Progenitor cell of endocrine pancreas (in vitro differentiated cells): ENCODE results near the gene TNFAIP1. TPM values are rescaled to one million over a fixed set of nuclear protein-coding genes. Genes with fewer than 3 reads are reported as not detected.
A peak's percentile ranks its signal among the peaks of the same experiment; 100 is the strongest.

Experiments
- DNase-seq: peaks from one replicate; pipeline ENCODE4 v3.0.0; 2021; ENCODE audit warnings: low spot score; ENCODE audit not compliant: unreplicated experiment
- H3K27ac Mint-ChIP-seq: 2 replicates; pipeline ENCODE4 v1.8.0; 2021; ENCODE audit warnings: mild to moderate bottlenecking, moderate library complexity, mixed read lengths
- H3K27me3 Mint-ChIP-seq: 2 replicates; pipeline ENCODE4 v1.8.0; 2021; ENCODE audit warnings: mixed read lengths
- H3K36me3 Mint-ChIP-seq: 2 replicates; pipeline ENCODE4 v1.8.0; 2022; ENCODE audit warnings: mixed read lengths; ENCODE audit not compliant: insufficient read depth
- H3K4me1 Mint-ChIP-seq: 2 replicates; pipeline ENCODE4 v1.8.0; 2021; ENCODE audit warnings: low read depth, mixed read lengths
- H3K4me3 Mint-ChIP-seq: 2 replicates; pipeline ENCODE4 v1.8.0; 2021; ENCODE audit warnings: low read depth, mild to moderate bottlenecking, moderate library complexity, mixed read lengths
- H3K9me3 Mint-ChIP-seq: 2 replicates; pipeline ENCODE4 v1.8.0; 2021; ENCODE audit warnings: low read depth, mixed read lengths
- total RNA-seq: library from RNA; stranded (reverse); gene quantifications from 2 replicates; pipeline ENCODE4 v1.2.1, GENCODE V29; 2021
- TF ChIP-seq, protein P1 (sequence below): fragments of 200-600 bp; sonication (generic); IDR thresholded peaks from one replicate; pipeline ENCODE4 v1.5.0; 2021; ENCODE audit warnings: antibody characterized with exemption, mild to moderate bottlenecking; ENCODE audit not compliant: unreplicated experiment

The TNFAIP1 gene
- total RNA-seq, 1 donor from 2014 or later = 50.9 TPM

DNA sequence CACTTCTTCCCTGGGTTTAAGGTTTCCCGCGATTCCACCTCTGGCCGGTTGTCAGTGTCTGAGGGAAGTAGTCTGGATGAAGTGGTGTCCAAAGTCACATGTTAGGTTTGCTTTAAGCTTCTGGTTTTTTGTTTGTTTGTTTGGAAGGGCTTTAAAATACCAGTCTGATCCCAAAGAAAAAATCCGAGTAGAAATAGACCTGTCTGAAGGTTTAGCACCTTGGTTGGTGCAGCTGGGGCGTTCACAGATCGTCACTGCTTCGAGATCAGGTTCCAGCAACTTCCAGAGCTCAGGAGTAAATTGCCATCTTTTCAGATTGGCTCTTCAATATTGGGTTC, 16.0 kb upstream of the TNFAIP1 start:
- H3K27ac Mint-ChIP-seq = peak overlapping the region; percentile 93
- DNase-seq = no peak
- peak overlapping the region; percentile 79 for H3K4me3 Mint-ChIP-seq
- peaks cover 45% of the 10 kb centered on the region for H3K4me1 Mint-ChIP-seq
- H3K9me3 Mint-ChIP-seq = no peaks in the 10 kb centered on the region
- TF ChIP-seq, protein P1, sequence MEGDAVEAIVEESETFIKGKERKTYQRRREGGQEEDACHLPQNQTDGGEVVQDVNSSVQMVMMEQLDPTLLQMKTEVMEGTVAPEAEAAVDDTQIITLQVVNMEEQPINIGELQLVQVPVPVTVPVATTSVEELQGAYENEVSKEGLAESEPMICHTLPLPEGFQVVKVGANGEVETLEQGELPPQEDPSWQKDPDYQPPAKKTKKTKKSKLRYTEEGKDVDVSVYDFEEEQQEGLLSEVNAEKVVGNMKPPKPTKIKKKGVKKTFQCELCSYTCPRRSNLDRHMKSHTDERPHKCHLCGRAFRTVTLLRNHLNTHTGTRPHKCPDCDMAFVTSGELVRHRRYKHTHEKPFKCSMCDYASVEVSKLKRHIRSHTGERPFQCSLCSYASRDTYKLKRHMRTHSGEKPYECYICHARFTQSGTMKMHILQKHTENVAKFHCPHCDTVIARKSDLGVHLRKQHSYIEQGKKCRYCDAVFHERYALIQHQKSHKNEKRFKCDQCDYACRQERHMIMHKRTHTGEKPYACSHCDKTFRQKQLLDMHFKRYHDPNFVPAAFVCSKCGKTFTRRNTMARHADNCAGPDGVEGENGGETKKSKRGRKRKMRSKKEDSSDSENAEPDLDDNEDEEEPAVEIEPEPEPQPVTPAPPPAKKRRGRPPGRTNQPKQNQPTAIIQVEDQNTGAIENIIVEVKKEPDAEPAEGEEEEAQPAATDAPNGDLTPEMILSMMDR = no peak
- H3K36me3 Mint-ChIP-seq = peaks cover 3% of the 10 kb centered on the region
- H3K27me3 Mint-ChIP-seq = peaks cover 18% of the 10 kb centered on the region

DNA sequence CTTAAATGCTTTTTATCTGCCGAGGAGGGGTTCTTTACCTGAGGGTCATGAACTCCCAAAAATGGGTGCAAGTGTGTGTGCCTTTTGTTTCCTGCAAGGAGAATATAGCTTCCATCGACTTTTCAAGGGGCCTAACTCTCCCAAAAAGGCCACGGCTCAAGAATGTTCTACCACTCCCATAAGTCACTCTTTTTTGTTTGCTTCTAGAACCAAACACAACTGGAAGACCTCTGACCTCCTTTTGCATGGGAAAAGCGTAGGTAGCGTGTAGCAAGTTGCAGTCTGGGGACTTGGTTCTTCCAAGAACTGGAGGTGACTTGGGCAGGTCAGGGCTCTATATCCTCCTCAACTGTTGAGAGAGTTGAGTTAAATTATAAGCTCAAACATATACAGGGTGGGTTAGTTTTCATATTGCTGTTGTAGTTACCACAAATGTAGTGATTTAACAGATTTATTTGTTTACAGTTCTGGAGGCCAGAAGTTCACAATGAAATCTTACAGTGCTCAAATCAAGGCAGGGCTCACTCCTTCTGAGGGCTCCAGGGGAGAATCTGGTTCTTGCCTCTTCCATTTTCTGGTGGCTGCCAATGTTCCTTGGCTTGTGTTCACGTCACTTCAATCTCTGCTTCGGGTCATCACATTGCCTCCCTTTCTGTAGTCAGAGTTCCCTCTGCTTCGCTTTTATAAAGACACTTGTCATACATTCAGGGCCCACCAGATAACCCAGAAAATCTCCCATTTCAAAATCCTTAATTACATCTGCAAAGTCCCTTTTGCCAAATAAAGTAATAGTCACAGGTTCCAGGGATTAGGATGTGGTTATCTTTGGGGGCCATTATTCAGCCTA, 15.1 kb upstream of the TNFAIP1 start:
- no peaks in the 10 kb centered on the region for H3K9me3 Mint-ChIP-seq
- H3K4me1 Mint-ChIP-seq = peaks cover 54% of the 10 kb centered on the region
- TF ChIP-seq, protein P1 = no peak
- no peak for DNase-seq
- peaks cover 18% of the 10 kb centered on the region for H3K27me3 Mint-ChIP-seq
- peak overlapping the region; percentile 75 for H3K27ac Mint-ChIP-seq
- H3K36me3 Mint-ChIP-seq = peaks cover 3% of the 10 kb centered on the region
- peak overlapping the region; percentile 79 for H3K4me3 Mint-ChIP-seq

DNA sequence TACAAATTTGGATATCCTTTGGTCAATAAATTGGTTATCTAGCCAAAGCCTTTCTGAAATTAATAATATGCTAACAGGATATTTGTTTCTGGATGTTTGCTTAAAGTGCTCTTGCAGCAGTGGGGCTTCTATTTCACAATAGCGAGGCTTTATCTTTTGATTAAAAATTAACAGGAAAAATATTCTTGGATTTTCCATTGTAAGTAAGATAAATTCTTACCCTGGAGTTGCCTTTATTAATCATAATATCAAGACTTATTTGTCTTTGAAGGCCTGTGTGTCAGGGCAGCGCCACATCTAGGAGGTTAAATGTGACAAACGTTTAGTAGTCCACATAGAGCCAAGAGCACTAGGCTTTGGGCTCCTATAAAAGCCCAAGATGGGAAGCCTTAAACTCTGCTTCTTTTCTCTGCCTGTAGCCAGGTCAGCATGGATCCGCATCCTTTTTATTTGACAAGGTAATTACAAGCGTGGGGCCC, 11.3 kb upstream of the TNFAIP1 start:
- TF ChIP-seq, protein P1 = no peak
- Mint-ChIP-seq H3K36me3 (peaks cover 17% of the 10 kb centered on the region), H3K9me3 (no peaks in the 10 kb centered on the region), H3K4me1 (peaks cover 55% of the 10 kb centered on the region), H3K27me3 (no peaks in the 10 kb centered on the region), H3K4me3 (no peak overlapping the region), H3K27ac (peak overlapping the region; percentile 19)
- no peak for DNase-seq

DNA sequence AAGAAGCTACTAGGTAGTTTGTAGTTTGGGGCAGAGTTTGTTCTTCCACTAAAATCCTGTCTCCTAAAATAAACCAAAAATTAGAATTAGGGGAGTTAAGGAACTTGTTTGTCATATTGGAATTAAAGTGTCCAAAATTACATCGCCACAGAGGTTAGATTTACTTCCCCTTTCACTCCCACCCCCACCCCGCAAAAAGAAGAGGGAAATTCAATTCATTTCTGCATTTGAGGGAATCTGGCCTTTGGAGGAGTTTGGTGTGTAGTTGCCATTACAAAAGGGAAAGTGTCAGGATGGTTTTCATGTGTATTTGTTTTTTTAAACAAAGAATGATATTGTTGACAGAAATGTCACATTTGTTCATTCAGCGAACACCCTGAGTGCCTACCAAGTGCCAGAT, 10.8 kb upstream of the TNFAIP1 start:
- H3K9me3 Mint-ChIP-seq = no peaks in the 10 kb centered on the region
- peak overlapping the region; percentile 19 for H3K27ac Mint-ChIP-seq
- H3K27me3 Mint-ChIP-seq = no peaks in the 10 kb centered on the region
- DNase-seq = no peak
- TF ChIP-seq, protein P1 = no peak
- H3K4me1 Mint-ChIP-seq = peaks cover 55% of the 10 kb centered on the region
- peaks cover 17% of the 10 kb centered on the region for H3K36me3 Mint-ChIP-seq
- H3K4me3 Mint-ChIP-seq = no peak overlapping the region

DNA sequence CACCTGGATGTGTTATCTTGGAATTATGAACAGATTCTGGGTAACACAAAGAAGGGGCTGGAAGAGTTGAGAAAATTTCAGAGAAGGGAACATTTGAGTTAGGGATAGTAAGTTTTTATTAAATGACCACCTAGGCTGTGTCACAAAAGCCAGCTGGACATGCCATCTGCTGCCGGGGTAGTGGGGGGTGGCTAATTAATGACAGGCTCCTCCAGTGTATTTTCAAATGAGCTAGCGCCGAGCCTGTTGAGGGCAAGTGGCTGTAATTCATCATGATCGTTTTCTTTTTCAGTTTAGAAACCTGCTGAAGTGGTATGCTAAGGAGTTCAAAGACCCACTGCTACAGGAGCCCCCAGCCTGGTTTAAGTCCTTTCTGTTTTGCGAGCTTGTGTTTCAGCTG, 10.3 kb upstream of the TNFAIP1 start:
- DNase-seq = no peak
- Mint-ChIP-seq H3K27me3 (no peaks in the 10 kb centered on the region), H3K4me3 (no peak overlapping the region), H3K36me3 (peaks cover 17% of the 10 kb centered on the region), H3K4me1 (peaks cover 51% of the 10 kb centered on the region), H3K27ac (peak overlapping the region; percentile 19), H3K9me3 (no peaks in the 10 kb centered on the region)
- TF ChIP-seq, protein P1 = no peak
